Naive thymus-derived CD4-positive, alpha-beta T cell (primary cell): ENCODE data around the gene MRPL55. TPM values are rescaled to one million over a fixed set of nuclear protein-coding genes. Genes with fewer than 3 reads are reported as not detected.

ENCODE experiments used
- ATAC-seq: fragments of 150-1000 bp; cut with Tn5 transposase; 2 replicates; pipeline ENCODE4 v1.10.0; 2021; ENCODE audit warnings: mild to moderate bottlenecking, moderate library complexity
- CTCF ChIA-PET: fragments of 350-600 bp; sonication (Branson Sonifier 250); formaldehyde crosslinking; loops from one replicate; lab custom pipeline; 2021; ENCODE audit warnings: antibody characterized with exemption; lab: Charles Lee
- POLR2A ChIA-PET: fragments of 350-600 bp; sonication (Branson Sonifier 250); formaldehyde crosslinking; loops from one replicate; lab custom pipeline; 2021; ENCODE audit warnings: antibody characterized with exemption, inconsistent platforms; lab: Charles Lee
- DNase-seq, 9 donors: peaks; one replicate each; pipeline versions ENCODE4 v3.0.0 to v3.0.0-alpha.2; 2020 to 2022; ENCODE audit warnings: mixed read lengths in 1 of 9
- H3K27ac ChIP-seq: one replicate; pipeline ENCODE4 v1.7.0; 2013; ENCODE audit warnings: mild to moderate bottlenecking, low read depth, low read length, moderate library complexity
- H3K27me3 ChIP-seq, 2 donors: one replicate each; pipeline ENCODE4 v1.7.0; 2013; ENCODE audit warnings: low read length in 2 of 2, mild to moderate bottlenecking in 2 of 2, moderate library complexity in 2 of 2; ENCODE audit not compliant: control insufficient read depth in 2 of 2, insufficient read depth in 2 of 2
- H3K36me3 ChIP-seq, 3 experiments: 1 replicate in 2 of 3; 2 replicates in 1 of 3; pipeline ENCODE4 v1.7.0; 2013; ENCODE audit warnings: low read length in 3 of 3, mild to moderate bottlenecking in 3 of 3, moderate library complexity in 1 of 3; ENCODE audit not compliant: insufficient read depth in 3 of 3, control insufficient read depth in 2 of 3
- H3K4me1 ChIP-seq, 2 donors: one replicate each; pipeline ENCODE4 v1.7.0; 2013; ENCODE audit warnings: low read length in 2 of 2, mild to moderate bottlenecking in 2 of 2, moderate library complexity in 1 of 2; ENCODE audit not compliant: control insufficient read depth in 2 of 2, insufficient read depth in 2 of 2
- H3K4me3 ChIP-seq: 2 replicates; pipeline ENCODE4 v1.7.0; 2013; ENCODE audit warnings: mild to moderate bottlenecking, low read length
- H3K9me3 ChIP-seq, 3 experiments: 1 replicate in 2 of 3; 2 replicates in 1 of 3; pipeline ENCODE4 v1.7.0; 2013; ENCODE audit warnings: low read length in 3 of 3; ENCODE audit not compliant: control insufficient read depth in 2 of 3
- H3K27ac Mint-ChIP-seq, 9 donors: one replicate each; pipeline ENCODE4 v1.8.0; 2020 to 2022; ENCODE audit warnings: mixed read lengths in 9 of 9, mild to moderate bottlenecking in 8 of 9, moderate library complexity in 5 of 9, inconsistent platforms in 2 of 9
- H3K27me3 Mint-ChIP-seq, 5 donors: one replicate each; pipeline ENCODE4 v1.8.0; 2021 to 2022; ENCODE audit warnings: mixed read lengths in 5 of 5, mild to moderate bottlenecking in 1 of 5
- H3K36me3 Mint-ChIP-seq, 5 donors: one replicate each; pipeline ENCODE4 v1.8.0; 2020 to 2022; ENCODE audit warnings: mixed read lengths in 5 of 5, mild to moderate bottlenecking in 3 of 5, inconsistent platforms in 1 of 5
- H3K4me1 Mint-ChIP-seq, 7 donors: one replicate each; pipeline ENCODE4 v1.8.0; 2020 to 2022; ENCODE audit warnings: mixed read lengths in 7 of 7, mild to moderate bottlenecking in 3 of 7, inconsistent platforms in 1 of 7
- H3K4me3 Mint-ChIP-seq, 10 donors: one replicate each; pipeline ENCODE4 v1.8.0; 2020 to 2022; ENCODE audit warnings: mild to moderate bottlenecking in 10 of 10, mixed read lengths in 10 of 10, moderate library complexity in 6 of 10, inconsistent platforms in 2 of 10
- H3K9me3 Mint-ChIP-seq, 11 donors: one replicate each; pipeline ENCODE4 v1.8.0; 2020 to 2022; ENCODE audit warnings: mixed read lengths in 11 of 11, mild to moderate bottlenecking in 4 of 11, inconsistent platforms in 1 of 11, moderate library complexity in 1 of 11
- intact Hi-C, 2 donors: fragments of 100-400 bp; cut with micrococcal nuclease; formaldehyde crosslinking; loops; one replicate each; pipeline ENCODE4 v1.15.1; 2023
- polyA plus RNA-seq, 2 donors: library from polyadenylated mRNA; unstranded; fragments of 300-500 nt; fragmentation: Illumina TruSeq; gene quantifications; one replicate each; pipeline ENCODE4 v1.2.3, GENCODE V29; 2021
- total RNA-seq, 6 experiments: library from RNA in 5 of 6; stranded (reverse) in 5 of 6; gene quantifications; 1 replicate in 5 of 6; 2 replicates in 1 of 6; pipeline ENCODE4 v1.2.3 and lab custom pipeline; 2021 to 2026

MRPL55 gene
- total and polyA plus RNA-seq, 7 experiments from 2014 or later, result 34.3 to 149 (median 68.5) TPM

DNA sequence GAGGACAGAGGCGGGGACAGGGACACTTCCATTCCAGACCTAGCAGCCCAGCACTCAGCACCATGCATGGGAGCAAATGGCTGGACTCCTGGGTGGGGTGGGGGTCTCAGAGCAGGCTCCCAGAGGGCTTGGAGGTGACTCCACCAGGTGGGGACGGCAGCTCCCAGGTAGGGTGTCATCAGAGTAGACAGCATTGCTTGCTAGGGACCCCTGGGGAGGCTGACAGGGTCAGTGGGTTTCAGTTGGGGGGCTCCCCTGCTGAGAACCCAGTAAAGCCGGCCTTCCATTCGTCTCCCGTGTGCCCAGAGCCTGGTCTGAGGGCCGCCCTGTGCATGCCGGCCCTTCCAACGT, 35.9 kb upstream of the MRPL55 start:
- Mint-ChIP-seq H3K9me3 (peaks cover 0 to 1% (median 0%) of the 10 kb centered on the region in 11 donors), H3K4me3 (no peak overlapping the region), H3K4me1 (peaks cover 23 to 42% (median 31%) of the 10 kb centered on the region in 7 donors), H3K36me3 (peaks cover 0 to 9% (median 0%) of the 10 kb centered on the region in 5 donors), H3K27ac (no peak overlapping the region), H3K27me3 (no peaks in the 10 kb centered on the region)
- Histone ChIP-seq H3K4me3 (no peak overlapping the region), H3K27ac (peak overlapping the region; percentile 8), H3K9me3 (no peaks in the 10 kb centered on the region), H3K27me3 (no peaks in the 10 kb centered on the region), H3K36me3 (peaks cover 0 to 63% (median 8%) of the 10 kb centered on the region in 3 experiments), H3K4me1 (peaks cover 30 to 45% of the 10 kb centered on the region in 2 donors)
- CTCF ChIA-PET, result interaction anchor here (1.1 to 2.6 kb wide), 3 partner anchors 18 to 22 kb away, joined by 3 to 8 read pairs (median 3); partner anchors contain the start of gene IBA57
- ATAC-seq (no peak), DNase-seq (no peak)
- POLR2A ChIA-PET, result interaction anchor here (0.7 to 1.4 kb wide), 2 partner anchors 21 to 63 kb away, joined by 3 to 5 read pairs; partner anchors contain the start of gene IBA57
- intact Hi-C loops, result loop anchor here in 1 of 2 donors (5.0 to 10.0 kb wide), 2 partner anchors 1200 to 1738 kb away; partner anchors contain the start of genes CCSAP and PARP1

DNA sequence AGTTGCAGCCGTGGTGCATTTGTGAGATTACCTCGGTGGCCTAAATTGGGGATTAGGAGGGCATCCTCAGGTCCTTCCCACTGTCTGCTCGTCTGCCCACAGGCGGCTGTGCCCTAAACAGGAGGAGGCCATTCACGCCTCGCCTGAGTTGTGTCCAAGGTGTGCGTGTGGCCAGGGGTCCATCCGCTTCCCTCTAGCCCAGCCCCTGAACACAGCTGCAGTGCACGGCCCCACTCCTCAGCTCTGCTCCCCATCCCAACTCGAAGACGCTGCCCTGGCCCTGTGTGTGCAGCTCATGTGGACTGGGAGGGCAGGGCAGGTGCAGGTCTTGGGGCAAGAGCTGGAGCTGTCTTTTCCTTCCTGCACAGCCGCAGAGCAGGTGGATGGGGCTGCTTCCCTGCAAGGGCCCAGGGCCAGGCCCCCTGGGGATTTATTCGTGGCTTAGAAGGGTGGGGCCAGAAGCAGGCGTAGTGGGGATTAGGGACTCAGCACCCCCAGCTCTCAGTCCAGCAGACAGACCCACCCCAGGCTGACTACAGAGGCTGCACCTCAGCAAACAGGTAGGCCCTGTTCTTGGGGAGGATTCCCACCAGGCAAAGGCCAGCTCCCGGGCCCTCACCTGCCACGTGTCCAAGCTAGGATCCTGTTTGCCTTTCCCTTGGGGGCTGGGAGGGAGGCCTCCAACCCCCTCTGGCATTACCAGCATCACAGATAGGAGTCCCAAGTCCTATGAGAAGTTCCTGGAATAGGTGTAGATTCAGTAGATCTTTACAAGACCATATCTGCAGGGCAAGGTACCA, 35.3 kb upstream of the MRPL55 start:
- Histone ChIP-seq H3K4me1 (peaks cover 32 to 45% of the 10 kb centered on the region in 2 donors), H3K9me3 (no peaks in the 10 kb centered on the region), H3K27ac (no peak overlapping the region), H3K4me3 (no peak overlapping the region), H3K36me3 (peaks cover 0 to 58% (median 8%) of the 10 kb centered on the region in 3 experiments), H3K27me3 (no peaks in the 10 kb centered on the region)
- no peak for ATAC-seq
- Mint-ChIP-seq H3K36me3 (peaks cover 0 to 11% (median 0%) of the 10 kb centered on the region in 5 donors), H3K27me3 (no peaks in the 10 kb centered on the region), H3K4me1 (peaks cover 23 to 47% (median 32%) of the 10 kb centered on the region in 7 donors), H3K27ac (peak overlapping the region in 2 of 9 donors; percentile 88 to 99), H3K4me3 (peak overlapping the region in 6 of 10 donors; percentile 49 to 96 (median 90)), H3K9me3 (peaks cover 0 to 5% (median 0%) of the 10 kb centered on the region in 11 donors)
- ChIA-PET CTCF (interaction anchor here (1.1 to 2.6 kb wide), 3 partner anchors 18 to 23 kb away, joined by 3 to 8 read pairs (median 3); partner anchors contain the start of gene IBA57), POLR2A (interaction anchor here (0.7 to 3.0 kb wide), 5 partner anchors 21 to 62 kb away, joined by 3 to 29 read pairs (median 3); partner anchors contain the start of gene IBA57)
- DNase-seq, result no peak
- intact Hi-C loops, result loop anchor here in 1 of 2 donors (5.0 to 10.0 kb wide), 2 partner anchors 1200 to 1737 kb away; partner anchors contain the start of genes CCSAP and PARP1

DNA sequence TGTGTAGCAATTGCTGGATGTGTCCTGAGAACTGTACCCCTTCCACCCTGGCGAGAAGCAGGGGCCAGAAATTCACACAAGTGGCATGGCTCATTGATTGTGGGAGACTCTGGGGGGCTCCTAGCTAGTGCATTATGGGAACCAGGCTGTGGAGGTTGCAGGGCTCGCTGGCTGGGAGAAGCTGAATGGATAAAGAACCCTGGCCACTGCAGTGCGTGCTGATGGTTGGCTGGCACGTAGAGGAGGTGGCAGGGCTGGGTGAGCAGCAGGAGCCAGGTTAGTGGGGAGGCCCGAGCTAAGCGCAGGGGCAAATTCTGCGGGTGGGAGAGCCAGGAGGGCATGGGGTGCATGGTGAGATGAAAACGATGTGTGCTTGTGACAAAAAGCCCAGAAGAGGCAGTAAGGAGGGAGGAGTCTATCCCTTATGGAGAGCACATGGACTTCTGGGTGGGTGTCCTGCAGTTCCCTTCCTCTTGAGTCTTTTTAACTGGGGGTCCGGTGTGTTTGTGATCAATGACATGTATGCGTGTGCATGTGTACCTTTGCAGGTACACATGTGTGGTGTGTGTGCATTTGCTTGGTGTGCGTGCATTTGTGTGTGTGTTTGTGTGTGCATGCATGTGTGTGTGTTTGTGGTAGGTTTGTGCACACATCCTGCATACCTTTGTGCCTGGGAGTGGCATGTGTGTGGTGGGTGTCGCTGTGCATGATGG, 34.5 kb upstream of the MRPL55 start:
- no peak overlapping the region for H3K27ac ChIP-seq
- no peaks in the 10 kb centered on the region for H3K27me3 ChIP-seq
- no peaks in the 10 kb centered on the region for H3K9me3 ChIP-seq
- Mint-ChIP-seq H3K27me3 (no peaks in the 10 kb centered on the region), H3K4me1 (peaks cover 23 to 48% (median 32%) of the 10 kb centered on the region in 7 donors), H3K36me3 (peaks cover 0 to 11% (median 0%) of the 10 kb centered on the region in 5 donors), H3K9me3 (peaks cover 0 to 5% (median 0%) of the 10 kb centered on the region in 11 donors), H3K4me3 (peak overlapping the region; percentile 29 to 99 (median 94)), H3K27ac (peak overlapping the region in 6 of 9 donors; percentile 66 to 99 (median 67))
- DNase-seq (no peak), ATAC-seq (no peak)
- ChIA-PET CTCF (interaction anchor here (1.1 to 2.6 kb wide), 3 partner anchors 19 to 24 kb away, joined by 3 to 8 read pairs (median 3); partner anchors contain the start of gene IBA57), POLR2A (interaction anchor here (0.6 to 3.0 kb wide), 5 partner anchors 10 to 62 kb away, joined by 3 to 29 read pairs (median 3); partner anchors contain the start of gene IBA57)
- intact Hi-C loops, result loop anchor here in 1 of 2 donors (5.0 to 10.0 kb wide), 2 partner anchors 1201 to 1736 kb away; partner anchors contain the start of genes CCSAP and PARP1
- peaks cover 36 to 45% of the 10 kb centered on the region in 2 donors for H3K4me1 ChIP-seq
- no peak overlapping the region for H3K4me3 ChIP-seq
- peaks cover 0 to 50% (median 8%) of the 10 kb centered on the region in 3 experiments for H3K36me3 ChIP-seq

DNA sequence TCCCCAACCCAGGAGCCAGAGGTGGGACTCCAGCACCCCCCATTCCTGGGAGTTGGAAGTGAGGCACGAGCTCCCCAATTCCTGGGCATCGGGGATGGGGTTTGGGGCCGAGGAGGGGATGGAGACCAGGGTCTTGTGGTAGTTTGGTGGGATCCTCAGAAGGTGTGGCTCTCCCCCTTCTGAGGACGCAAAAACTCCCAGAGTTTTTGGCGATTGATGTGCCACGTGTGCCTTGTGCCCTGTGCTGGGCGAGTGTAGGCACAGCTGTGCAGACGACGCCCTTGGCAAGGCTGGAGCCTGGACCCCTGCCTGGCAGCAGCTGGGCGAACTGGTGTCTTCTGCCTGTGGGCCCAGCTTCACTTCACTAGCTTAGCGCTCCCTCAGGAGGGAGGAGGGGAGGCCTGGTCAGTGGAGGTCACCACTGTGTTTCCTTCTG, 33.6 kb upstream of the MRPL55 start:
- Histone ChIP-seq H3K36me3 (peaks cover 0 to 41% (median 5%) of the 10 kb centered on the region in 3 experiments), H3K4me1 (peaks cover 36 to 45% of the 10 kb centered on the region in 2 donors), H3K4me3 (peak overlapping the region; percentile 87), H3K9me3 (no peaks in the 10 kb centered on the region), H3K27ac (no peak overlapping the region), H3K27me3 (no peaks in the 10 kb centered on the region)
- ATAC-seq, result no peak
- peaks cover 23 to 48% (median 32%) of the 10 kb centered on the region in 7 donors for H3K4me1 Mint-ChIP-seq
- H3K4me3 Mint-ChIP-seq, result peak overlapping the region; percentile 26 to 99 (median 95)
- intact Hi-C loops, result loop anchor here in 1 of 2 donors (5.0 to 10.0 kb wide), 2 partner anchors 1202 to 1735 kb away; partner anchors contain the start of genes CCSAP and PARP1
- CTCF ChIA-PET, result interaction anchor here (0.6 to 2.6 kb wide), 2 partner anchors 12 to 24 kb away, joined by 3 to 8 read pairs; no protein-coding TSS in a partner anchor
- H3K36me3 Mint-ChIP-seq, result peaks cover 0 to 11% (median 0%) of the 10 kb centered on the region in 5 donors
- no peak for DNase-seq
- H3K27ac Mint-ChIP-seq, result peak overlapping the region in 7 of 9 donors; percentile 66 to 99 (median 80)
- no peaks in the 10 kb centered on the region for H3K27me3 Mint-ChIP-seq
- peaks cover 0 to 5% (median 0%) of the 10 kb centered on the region in 11 donors for H3K9me3 Mint-ChIP-seq
- POLR2A ChIA-PET, result interaction anchor here (1.2 to 3.0 kb wide), 2 partner anchors 20 to 23 kb away, joined by 3 to 29 read pairs; partner anchors contain the start of gene IBA57

DNA sequence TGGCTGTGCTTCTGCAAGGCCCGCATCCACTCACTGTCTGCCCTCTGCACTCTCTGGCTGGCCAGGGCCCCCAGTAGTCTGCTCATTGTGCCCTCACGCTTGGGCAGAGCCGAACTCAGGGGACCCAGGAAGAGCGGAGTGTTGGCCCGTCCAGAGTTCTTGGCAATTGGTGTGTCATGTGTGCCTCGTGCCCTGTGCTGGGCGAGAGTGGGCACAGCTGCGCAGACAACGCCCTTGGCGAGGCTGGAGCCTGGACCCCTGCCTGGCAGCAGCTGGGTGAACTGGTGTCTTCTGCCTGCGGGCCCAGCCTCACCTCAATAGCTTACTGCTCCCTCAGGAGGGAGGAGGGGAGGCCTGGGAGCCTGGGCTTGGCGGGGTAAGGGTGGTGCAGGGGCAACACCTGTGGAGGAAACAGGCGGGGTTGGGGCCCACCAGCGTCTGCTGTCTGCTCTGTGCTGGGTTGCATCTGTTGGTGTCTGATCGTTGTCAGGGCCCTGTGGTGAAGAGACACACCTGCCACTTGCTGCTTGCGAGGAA, 33.1 kb upstream of the MRPL55 start:
- Histone ChIP-seq H3K27me3 (no peaks in the 10 kb centered on the region), H3K9me3 (no peaks in the 10 kb centered on the region), H3K4me1 (peaks cover 39 to 45% of the 10 kb centered on the region in 2 donors), H3K36me3 (peaks cover 0 to 36% (median under 1%) of the 10 kb centered on the region in 3 experiments), H3K27ac (peak overlapping the region; percentile 98), H3K4me3 (peak overlapping the region; percentile 87)
- Mint-ChIP-seq H3K27me3 (peaks cover 0 to 5% (median 0%) of the 10 kb centered on the region in 5 donors), H3K9me3 (peaks cover 0 to 5% (median 0%) of the 10 kb centered on the region in 11 donors), H3K4me1 (peaks cover 23 to 48% (median 32%) of the 10 kb centered on the region in 7 donors), H3K27ac (peak overlapping the region in 6 of 9 donors; percentile 74 to 100 (median 92)), H3K4me3 (peak overlapping the region; percentile 36 to 99 (median 95)), H3K36me3 (peaks cover 0 to 11% (median 0%) of the 10 kb centered on the region in 5 donors)
- no peak for ATAC-seq
- ChIA-PET CTCF (interaction anchor here (0.6 kb wide), 1 partner anchor 12 kb away, joined by 3 read pairs; no protein-coding TSS in a partner anchor), POLR2A (interaction anchor here (3.0 kb wide), 1 partner anchor 23 kb away, joined by 29 read pairs; the partner anchor contains the start of gene IBA57)
- peak in 2 of 9 donors; percentile 23 to 35 for DNase-seq
- intact Hi-C loops, result loop anchor here in 1 of 2 donors (5.0 to 10.0 kb wide), 2 partner anchors 1203 to 1735 kb away; partner anchors contain the start of genes CCSAP and PARP1
